ENCODE results near the gene MICU1.
"Not testable (repeated sequence)": the region's sequence is repeated elsewhere in the genome, so short reads cannot be mapped to it uniquely, and the experiment has no call there.

MICU1 gene

DNA sequence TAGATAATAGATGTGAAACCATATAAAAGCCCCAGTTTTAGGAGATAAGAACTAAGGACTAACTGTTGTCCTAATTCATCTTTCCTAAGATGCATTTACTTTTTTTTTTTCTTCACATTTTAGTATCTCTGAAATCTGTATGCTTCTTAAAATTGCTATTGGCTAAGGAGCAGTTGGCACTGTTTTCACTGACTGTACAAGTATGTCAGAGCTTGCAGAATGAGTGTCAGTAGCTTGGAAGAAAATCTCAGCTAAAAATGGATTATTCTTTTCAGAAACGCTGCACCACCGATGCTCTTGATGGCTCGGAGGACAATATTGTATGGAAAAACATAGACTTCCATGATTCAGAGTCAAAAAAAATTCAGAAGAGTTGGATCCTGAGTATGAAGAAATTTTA lies 180.0 kb downstream of the MICU1 start:
- no peak for DNase-seq (ENCODE audit: low read depth)

DNA sequence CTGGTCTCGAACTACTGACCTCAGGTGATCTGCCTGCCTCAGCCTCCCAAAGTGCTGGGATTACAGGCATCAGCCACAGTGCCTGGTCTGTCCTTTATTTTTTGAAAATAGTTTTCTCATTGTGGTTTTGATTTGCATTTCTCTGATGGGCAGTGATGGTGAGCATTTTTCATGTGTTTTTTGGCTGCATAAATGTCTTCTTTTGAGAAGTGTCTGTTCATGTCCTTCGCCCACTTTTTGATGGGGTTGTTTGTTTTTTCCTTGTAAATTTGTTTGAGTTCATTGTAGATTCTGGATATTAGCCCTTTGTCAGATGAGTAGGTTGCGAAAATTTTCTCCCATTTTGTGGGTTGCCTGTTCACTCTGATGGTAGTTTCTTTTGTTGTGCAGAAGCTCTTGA lies 182.9 kb downstream of the MICU1 start:
- DNase-seq (ENCODE audit: low read depth) = not testable (repeated sequence)

DNA sequence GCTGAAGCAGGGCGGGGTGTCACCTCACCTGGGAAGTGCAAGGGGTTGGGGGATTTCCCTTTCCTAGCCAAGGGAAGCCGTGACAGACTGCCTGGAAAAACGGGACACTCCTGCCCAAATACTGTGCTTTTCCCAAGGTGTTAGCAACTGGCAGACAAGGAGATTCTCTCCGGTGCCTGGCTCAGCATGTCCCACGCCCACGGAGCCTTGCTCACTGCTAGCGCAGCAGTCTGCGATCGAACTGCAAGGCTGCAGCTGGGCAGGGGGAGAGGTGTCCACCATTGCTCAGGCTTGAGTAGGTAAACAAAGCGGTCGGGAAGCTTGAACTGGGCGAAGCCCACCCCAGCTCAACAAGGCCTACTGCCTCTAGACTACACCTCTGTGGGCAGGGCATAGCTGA lies 190.3 kb downstream of the MICU1 start:
- no peak for DNase-seq (ENCODE audit: low read depth)

DNA sequence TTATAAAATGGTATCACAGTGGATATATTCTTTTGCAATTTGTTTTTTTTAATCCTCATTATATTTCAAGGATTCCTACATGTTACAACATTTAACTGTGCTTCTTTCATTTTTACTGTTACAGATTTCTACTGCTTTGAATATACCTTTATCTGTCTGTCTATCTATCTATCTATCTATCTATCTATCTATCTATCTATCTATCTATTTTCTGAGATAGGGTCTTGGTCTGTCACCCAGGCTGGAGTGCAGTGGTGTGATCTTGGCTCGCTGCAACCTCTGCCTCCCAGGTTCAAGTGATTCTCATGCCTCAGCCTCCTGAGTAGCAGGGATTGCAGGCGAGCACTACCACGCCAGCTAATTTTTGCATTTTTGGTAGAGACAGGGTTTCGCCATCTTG lies 194.9 kb downstream of the MICU1 start:
- DNase-seq (ENCODE audit: low read depth) = not testable (repeated sequence)

DNA sequence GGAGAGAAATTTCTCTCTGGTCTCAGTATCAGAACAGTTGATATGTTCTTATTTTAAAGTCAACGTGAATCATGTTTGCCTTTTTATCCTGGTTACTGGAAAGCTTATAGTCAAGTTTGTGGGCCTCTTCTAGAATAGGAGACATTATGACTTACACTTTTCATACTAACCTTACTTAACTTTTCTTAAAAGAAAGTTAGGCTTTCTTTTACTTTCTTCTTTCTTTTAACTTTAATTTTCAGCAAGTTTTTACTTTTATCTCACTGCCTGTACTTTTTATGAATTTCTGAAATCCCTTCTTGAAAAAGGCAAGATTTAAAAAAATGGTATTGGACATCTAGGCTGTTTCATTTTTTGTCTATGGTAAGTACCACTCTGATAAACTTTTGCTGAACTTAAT lies 195.9 kb downstream of the MICU1 start:
- no peak for DNase-seq (ENCODE audit: low read depth)

DNA sequence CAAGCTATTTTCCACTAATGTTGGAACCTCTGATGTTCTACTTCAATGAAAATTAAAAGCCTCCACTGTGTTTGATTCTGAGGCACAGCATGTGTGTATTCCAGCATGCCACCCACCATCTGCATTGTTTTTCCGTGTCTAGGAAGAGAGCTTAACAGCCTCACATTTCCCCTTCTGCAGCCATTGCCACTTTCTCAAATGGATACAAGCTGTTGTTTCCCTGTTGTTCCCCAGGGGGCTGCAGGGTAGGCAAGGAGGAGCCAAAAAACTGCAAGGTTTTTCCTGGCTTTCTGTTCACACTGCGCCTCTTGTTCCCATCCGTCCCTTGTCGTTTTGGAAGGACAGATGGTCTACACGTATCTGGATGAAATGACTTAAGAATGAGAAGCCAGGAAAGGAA lies 198.9 kb downstream of the MICU1 start:
- no peak for DNase-seq (ENCODE audit: low read depth)

DNA sequence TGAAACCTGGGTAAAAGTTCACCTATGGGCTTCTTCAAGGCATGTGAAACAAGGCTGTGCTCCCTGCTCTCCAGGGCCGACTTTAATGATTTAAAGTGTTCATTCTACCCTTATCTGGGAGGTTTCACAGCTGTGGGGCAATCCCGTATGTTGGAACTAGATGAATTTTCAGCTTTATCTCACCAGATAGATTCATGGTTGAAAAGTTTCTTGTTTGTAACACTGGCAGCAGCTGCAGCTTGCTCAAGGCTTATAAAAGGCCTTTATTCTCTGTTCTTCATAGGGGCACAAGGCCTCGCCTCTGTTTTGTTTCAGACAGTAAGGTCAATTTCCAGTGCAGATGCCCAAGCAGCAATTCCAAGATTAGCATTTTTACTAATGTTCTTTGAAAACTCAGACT lies 200.7 kb downstream of the MICU1 start:
- no peak for DNase-seq (ENCODE audit: low read depth)

DNA sequence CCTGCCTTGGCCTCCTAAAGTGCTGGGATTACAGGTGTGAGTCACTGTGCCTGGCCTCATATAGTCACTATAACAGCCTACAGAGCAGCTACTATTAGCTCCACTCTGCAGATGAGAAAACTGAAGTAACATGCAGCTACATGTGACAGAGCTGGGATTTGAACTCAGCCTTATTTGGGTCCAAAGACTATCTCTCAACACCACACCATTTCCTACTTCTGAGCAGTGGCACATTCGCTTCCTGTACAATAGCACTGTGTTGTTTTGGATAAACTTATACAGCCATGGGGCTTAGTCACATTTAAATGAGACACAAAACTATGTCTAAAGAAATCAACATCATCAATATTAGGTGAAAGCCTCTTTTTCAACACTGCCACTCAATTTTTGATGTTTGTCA lies 201.3 kb downstream of the MICU1 start:
- no peak for DNase-seq (ENCODE audit: low read depth)

DNA sequence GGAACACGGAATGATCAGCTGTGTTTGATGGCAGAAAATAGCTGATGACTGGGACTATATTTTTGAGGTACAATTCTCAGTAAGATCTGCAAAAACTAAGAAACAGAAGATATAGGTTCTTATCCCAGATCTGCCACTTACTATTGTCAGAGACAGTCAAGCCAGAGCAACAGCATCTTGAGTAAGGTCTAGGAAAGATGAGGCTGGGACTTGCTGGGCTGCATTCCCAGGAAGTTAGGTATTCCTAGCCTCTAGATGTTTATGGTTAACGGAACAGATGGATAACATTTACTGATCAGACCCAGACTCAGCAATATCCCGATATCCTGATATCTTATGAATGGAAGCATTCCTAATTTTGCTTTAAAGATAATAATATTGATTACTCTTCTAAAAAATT lies 202.5 kb downstream of the MICU1 start:
- DNase-seq (ENCODE audit: low read depth) = no peak

DNA sequence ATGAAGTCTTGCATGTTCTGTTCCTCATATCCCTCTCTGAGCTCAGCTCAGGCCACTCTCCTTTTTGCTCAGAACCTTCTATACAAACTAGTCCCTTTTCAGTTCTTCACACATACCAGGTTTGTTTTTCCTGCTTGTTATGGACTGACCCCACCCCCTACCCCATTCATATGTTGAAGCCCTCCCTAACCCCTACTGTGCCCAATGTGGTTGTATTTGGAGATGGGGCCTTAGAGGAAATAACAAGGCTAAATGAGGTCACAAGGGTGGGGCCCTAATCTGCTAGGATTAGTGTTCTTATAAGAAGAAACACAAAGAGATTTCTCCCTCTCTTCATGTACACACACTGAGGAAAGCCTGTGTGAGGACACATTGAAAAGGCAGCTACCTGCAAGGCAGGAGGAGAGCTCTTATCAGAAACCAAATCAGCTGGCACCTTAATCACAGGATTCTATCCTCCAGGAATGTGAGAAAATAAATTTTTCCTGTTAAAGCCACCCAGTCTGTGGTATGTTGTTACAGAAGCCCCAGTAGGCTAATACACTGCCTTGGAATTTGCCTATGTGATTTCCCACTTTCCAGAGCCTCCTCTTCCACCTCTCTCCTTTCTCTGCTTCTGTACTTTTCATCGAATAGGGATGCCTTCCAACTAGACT lies 203.9 kb downstream of the MICU1 start:
- no peak for DNase-seq (ENCODE audit: low read depth)

DNA sequence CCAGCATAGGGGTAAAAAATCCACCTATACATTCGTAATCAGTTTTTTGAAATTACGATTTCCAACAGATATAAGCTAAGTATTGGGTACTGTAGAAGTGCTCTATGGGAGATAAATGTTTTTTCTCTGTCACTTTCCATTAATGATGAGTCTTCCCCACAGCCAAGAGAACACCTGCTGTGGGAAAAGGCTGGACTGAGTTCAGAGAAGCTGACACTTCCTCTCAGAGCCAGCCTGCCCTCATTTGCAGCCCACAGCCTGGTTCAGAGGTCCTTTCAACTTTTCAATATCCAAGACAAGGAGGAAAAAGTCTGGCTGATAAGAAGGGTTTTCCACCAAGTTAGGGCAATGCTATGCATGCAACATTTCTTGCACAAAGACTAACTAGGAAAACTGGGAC lies 206.6 kb downstream of the MICU1 start:
- DNase-seq (ENCODE audit: low read depth) = no peak

DNA sequence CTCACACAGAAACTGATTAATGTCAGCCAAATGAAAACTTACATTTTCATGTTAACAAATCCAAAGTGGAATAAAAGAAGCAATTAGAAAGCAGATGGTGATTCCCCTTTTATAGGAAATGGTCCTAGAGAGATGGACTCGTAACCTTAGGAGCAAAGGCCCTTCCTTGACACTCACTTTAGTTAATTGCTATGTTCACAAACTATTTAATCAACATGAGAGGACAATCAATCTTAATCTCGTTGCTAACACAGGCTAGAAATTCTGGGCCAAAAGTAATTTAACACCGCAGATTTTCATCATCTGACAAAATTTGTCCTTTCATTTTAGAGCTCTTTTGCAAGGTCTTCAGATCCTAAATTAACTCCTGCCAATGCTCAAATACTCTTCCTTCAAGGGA lies 207.2 kb downstream of the MICU1 start:
- DNase-seq (ENCODE audit: low read depth) = no peak

DNA sequence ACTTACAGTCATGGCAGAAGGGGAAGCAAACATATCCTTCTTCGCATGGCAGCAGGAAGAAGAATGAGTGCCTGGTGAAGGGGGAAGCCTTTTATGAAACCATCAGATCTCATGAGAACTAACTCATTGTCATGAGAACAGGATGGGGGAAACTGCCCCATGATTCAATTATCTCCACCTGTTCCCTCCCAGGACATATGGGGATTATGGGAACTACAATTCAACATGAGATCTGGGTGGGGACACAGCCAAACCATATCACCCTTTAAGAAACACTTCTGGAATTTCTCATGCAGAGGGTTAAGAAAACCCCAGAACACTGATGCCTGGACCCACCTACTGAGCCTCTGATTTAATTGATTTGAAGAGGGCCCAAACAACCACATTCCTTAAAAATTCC lies 207.9 kb downstream of the MICU1 start:
- DNase-seq (ENCODE audit: low read depth) = no peak

DNA sequence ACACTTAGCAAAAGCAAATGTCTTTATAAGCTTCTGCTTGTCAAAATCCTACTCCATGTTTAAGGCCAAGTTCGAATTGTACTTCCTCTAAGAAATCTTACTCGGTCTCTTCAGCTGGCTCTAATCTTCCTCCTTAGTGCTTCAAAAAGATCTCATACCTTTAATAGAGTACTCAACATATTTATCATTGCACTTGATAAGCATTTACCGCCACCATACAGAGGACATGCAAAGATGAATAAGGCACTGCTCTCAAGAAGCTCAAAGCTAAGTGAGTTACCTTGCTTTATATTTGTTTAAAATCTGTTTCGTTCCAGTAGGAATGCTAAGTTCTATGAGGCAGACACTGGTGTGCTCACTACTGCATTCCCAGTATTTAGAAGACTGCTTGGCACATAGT lies 209.2 kb downstream of the MICU1 start:
- no peak for DNase-seq (ENCODE audit: low read depth)

DNA sequence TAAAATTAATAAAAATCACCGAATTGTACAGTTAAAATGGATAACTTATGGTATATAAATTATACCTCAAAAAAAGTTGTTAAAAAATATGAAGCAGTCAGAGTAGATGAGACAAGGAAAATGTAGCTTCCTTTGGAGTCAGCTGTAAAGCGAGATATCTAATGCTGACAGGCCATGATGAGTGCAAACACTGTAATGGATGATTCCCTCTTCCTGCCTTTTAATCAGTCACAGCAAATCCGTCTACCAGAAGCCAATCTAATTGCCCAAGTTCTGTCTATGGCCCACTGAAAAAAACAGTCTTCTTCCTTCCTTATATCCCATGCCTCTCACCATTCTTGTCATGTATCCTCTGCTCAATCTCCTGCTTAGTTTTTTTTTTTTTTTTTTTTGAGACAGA lies 211.2 kb downstream of the MICU1 start:
- no peak for DNase-seq (ENCODE audit: low read depth)

DNA sequence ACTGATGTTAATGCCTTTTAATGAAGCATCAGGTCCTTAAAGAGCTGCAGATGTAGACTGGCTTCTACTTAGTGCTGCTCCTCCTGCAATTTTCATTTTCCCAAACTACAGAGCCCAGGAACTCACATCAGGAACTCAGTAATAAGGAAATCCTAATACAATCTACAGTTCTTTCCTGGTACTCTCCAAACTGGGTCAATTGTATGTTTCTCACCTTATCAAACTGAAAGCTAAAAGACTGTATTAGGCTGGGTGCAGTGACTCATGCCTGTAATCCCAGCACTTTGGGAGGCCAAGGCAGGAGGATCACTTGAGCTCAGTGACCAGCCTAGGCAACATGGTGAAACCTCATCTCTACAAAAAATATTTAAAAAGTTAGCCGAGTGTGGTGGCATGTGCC lies 216.7 kb downstream of the MICU1 start:
- no peak for DNase-seq (ENCODE audit: low read depth)

DNA sequence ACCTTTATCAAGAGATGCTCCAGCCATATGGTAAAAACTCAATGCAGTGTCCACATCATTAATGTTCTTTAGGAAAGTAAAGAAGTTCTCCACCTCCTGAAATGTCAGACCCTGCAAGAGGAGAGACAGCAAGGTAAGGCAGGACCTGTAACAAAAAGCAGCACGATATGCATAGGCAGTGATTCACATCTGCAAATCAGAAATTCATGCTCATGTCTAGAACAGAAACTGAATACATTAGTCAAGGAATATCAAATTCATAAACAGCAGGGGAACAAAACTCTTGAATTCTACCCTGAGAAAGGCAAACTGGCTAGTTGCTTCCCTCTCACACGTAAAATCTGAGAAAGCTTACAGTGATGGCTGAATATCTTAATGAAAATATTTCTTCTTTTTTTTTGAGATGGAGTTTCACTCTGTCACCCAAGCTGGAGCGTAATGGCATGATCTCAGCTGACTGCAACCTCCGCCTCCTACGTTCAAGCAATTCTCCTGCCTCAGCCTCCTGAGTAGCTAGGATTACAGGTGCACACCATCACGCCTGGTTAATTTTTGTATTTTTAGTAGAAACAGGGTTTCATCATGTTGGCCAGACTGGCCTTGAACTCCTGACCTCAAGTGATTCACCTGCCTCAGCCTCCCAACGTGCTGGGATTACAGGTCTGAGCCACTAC lies 217.8 kb downstream of the MICU1 start:
- DNase-seq (ENCODE audit: low read depth) = no peak

DNA sequence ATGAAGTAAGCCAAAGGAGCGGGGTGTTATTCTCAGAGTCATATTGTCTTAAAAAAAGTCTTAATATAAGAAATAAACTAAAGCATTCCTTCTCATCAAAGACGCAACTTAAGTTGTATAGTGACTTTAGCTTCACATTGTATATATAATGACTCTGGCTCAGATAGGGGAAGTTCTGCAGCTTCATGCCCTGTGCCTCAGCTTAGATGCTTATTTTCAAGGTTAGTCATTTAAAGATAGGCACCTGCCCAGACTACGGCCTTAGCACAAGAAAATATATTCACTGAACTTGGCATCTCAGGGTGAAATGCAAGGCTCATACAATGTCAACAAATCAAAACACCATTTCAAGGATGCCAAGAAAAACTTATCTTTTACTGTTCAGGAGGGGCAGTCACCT lies 218.4 kb downstream of the MICU1 start:
- no peak for DNase-seq (ENCODE audit: low read depth)

DNA sequence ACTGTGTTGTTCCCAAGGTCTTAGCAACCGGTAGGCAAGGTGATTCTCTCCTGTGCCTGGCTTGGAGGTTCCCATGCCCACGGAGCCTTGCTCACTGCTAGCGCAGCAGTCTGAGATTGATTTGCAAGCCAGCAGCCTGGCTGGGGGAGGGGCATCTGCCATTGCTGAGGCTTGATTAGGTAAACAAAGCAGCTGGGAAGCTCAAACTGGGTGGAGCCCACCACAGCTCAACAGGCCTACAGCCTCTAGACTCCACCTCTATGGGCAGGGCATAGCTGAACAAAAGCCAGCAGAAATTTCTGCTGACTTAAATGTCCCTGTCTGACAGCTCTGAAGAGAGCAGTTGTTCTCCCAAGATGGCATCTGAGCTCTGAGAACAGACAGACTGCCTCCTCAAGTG lies 230.3 kb downstream of the MICU1 start:
- DNase-seq (ENCODE audit: low read depth) = not testable (repeated sequence)

DNA sequence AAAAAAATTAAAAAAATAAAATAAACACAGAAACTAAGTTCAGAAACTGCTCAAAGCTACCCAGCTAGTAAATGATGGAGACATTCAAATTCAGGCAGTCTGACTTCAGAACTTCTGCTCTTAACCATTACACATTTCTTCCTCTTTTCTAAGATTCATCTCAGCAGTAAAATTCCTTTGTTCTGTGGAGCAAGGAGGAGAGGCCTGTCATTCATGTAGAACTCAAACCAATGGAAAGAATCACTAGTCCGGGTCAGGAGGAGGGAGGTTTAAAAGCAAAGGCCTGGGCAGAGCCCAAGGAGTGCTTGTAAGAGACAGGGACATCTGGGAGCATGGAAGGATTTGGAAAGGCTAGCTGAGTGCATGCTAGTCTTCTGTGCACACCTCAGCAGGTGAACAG lies 233.3 kb downstream of the MICU1 start:
- no peak for DNase-seq (ENCODE audit: low read depth)

DNA sequence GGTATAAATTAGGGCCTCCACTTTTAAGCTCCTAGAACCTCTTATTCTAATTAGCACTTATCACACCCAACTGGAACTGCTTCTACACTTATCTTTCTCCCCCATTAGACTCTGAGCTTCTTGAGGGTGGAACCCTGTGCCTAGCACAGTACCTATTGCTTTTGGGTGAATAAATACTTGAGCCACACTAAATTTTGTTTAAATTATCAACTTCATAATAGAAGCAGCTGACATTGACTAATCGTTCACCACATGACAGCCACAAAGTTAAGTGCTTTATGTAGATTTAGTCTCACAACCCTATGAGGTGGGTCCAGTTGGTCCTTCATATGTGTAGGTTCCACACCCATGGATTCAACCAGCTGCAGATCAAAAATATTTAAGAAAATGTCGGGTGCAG lies 235.1 kb downstream of the MICU1 start:
- DNase-seq (ENCODE audit: low read depth) = no peak

DNA sequence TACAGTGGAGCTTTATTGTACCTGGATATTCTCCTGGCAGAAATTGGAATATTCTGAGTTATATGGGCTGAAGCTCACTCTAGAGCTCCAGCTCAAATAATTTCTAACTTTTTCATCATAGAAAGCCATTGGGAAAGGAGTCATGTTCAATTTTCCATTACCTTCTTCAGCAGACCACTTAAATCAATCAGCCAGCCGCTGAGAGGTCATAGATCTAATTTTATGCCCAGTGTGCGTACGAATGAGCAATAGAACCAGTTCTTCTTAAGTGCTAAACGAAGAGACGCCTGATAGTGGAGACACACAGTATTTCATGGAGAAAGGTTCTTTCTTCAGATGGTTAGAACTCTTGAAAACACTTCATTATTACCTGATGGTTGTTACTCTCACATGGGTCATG lies 236.2 kb downstream of the MICU1 start:
- no peak for DNase-seq (ENCODE audit: low read depth)

DNA sequence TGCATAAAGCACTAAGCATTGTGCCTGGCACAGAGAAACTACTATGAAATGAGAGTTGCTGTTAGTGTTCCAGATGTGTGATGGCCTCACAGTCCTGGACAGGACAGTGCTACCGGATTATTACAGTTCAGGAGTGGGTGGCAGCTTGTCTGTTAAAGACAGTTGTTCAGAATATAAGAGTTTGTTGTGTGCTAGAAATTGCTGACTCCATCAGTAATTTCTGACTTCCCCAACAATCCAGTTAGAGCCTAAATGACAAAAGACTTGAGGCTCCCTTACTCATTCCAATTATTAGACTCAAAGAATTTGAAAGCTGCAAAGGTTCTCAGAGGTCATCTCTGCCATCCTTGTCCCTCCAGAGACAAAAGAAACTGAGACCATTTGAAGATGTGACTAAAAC lies 236.9 kb downstream of the MICU1 start:
- DNase-seq (ENCODE audit: low read depth) = no peak

DNA sequence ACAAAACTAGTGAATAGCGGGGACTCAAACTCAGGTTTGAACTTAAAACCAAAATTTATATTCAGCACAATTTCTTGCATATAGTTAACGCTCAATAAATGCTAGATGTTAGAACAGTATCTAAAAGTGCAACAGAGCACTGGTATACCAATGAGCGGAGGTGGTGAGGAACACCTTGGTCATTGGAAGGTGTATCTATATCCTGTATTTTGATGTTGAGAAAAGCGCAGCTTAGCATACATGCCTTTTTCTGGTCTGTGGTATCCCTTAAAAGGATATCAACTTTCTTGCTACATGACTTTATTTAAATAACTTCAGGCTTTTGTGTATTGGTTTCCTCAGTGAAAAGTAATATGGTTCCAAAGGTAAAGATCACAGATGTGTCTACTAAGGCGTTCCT lies 237.8 kb downstream of the MICU1 start:
- DNase-seq (ENCODE audit: low read depth) = no peak

Measured in activated T-helper 1 cell treated with Interleukin-2 at 50 U/mL for 16 hours (primary cell).